Heart right ventricle (tissue), 16 donors: ENCODE measurements around the gene SRGAP1. TPM values are rescaled to one million over a fixed set of nuclear protein-coding genes. Genes with fewer than 3 reads are reported as not detected.
"Not testable (repeated sequence)": the region's sequence is repeated elsewhere in the genome, so short reads cannot be mapped to it uniquely, and the experiment has no call there.

Source experiments
- ATAC-seq, 8 donors: fragments of 200-7000 bp; cut with Tn5 transposase; one replicate each; pipeline ENCODE4 v1.9.1; 2020; ENCODE audit warnings: mild to moderate bottlenecking in 8 of 8, moderate library complexity in 8 of 8, moderate number of reproducible peaks in 1 of 8
- DNase-seq, 2 donors: peaks; one replicate each; pipeline ENCODE4 v3.0.0-alpha.2; 2020
- H3K27ac ChIP-seq, 10 donors: fragments of 200-600 bp; sonication (generic) in 2 of 10; one replicate each; pipeline versions ENCODE4 v1.5.0 to v1.8.0; 2020 to 2022; ENCODE audit warnings: mild to moderate bottlenecking in 3 of 10
- H3K27me3 ChIP-seq, 7 donors: fragments of 200-600 bp; one replicate each; pipeline ENCODE4 v1.8.0; 2021 to 2022; ENCODE audit warnings: mild to moderate bottlenecking in 2 of 7
- H3K36me3 ChIP-seq, 9 donors: fragments of 200-600 bp; sonication (generic) in 1 of 9; one replicate each; pipeline versions ENCODE4 v1.5.0 to v1.8.0; 2020 to 2022; ENCODE audit warnings: mild to moderate bottlenecking in 2 of 9
- H3K4me1 ChIP-seq, 9 donors: fragments of 200-600 bp; sonication (generic) in 1 of 9; one replicate each; pipeline versions ENCODE4 v1.5.0 to v1.8.0; 2020 to 2022; ENCODE audit warnings: mild to moderate bottlenecking in 4 of 9
- H3K4me3 ChIP-seq, 10 donors: fragments of 200-600 bp; sonication (generic) in 2 of 10; one replicate each; pipeline versions ENCODE4 v1.5.0 to v1.8.0; 2020 to 2022; ENCODE audit warnings: mild to moderate bottlenecking in 7 of 10, moderate library complexity in 2 of 10
- H3K9me3 ChIP-seq, 11 donors: fragments of 200-600 bp in 10 of 11; sonication (generic) in 2 of 11; one replicate each; pipeline versions ENCODE4 v1.5.0 to v1.8.0; 2013 to 2022; ENCODE audit warnings: mild to moderate bottlenecking in 2 of 11, control low read depth in 1 of 11, moderate library complexity in 1 of 11
- WGBS, 2 donors: extraction: QIAGEN DNeasy Blood & Tissue Kit; methylation state at CpG; one replicate each; pipeline ENCODE4 v1.1.7; 2013; ENCODE audit warnings: inconsistent platforms in 1 of 2; 5-methylcytosine and 5-hydroxymethylcytosine counted together
- intact Hi-C, 10 donors: fragments of 100-400 bp; cut with DNase I; formaldehyde crosslinking; loops; one replicate each; pipeline versions ENCODE4 v1.11.1 to v1.14.2; 2022
- polyA plus RNA-seq, 2 donors: library from polyadenylated mRNA; stranded (reverse); fragments of 200-250 nt; gene quantifications; one replicate each; pipeline ENCODE4 v1.2.3, GENCODE V29; 2013
- total RNA-seq, 10 donors: library from RNA; stranded (reverse); fragmentation: NEBNext Ultra II Directional in 3 of 10; extraction: Animal tissue kit (Norgen Biotek cat#: 25700) in 3 of 10; gene quantifications; one replicate each; pipeline versions ENCODE4 v1.2.1 to v1.2.4, GENCODE V29; 2021 to 2023
- TF ChIP-seq, protein P1 (sequence below), 9 donors: fragments of 200-600 bp; sonication (generic) in 2 of 9; IDR thresholded peaks; one replicate each; pipeline versions ENCODE4 v1.5.0 to v1.8.0; 2021 to 2022; ENCODE audit warnings: antibody characterized with exemption in 9 of 9, mild to moderate bottlenecking in 5 of 9, moderate library complexity in 1 of 9
- donor health status: Arrhythmogenic right ventricular cardiomyopathy.
- donor health status: ischemic (EF 13 %, LVEDD 7.1; RV severe dilation, severe dysfunction).
- donor health status: healthy with polysubstance abuse.
- donor health status: DM: no; HTN: yes; CAD: no.
- donor health status: DM: no; HTN: no; CAD: no.
- donor health status: ischemic (EF 25% LVEDD 6.9; RV normal size, moderate dysfunction).
- donor health status: ischemic (EF 25% LVEDD 5.7; RV mildly dilated, moderate dysfunction).
- donor health status: healthy.
- donor health status: DM: yes; HTN: yes; CAD: no.
- donor health status: Ischemic cardiomyopathy.
- donor health status: ischemic (EF 35%, LVEDD 5.7; RV mildly dilated, moderate dysfunction).
- donor health status: nonischemic (EF 11% LVEDD 7.7; RV severe dilation, severe dysfunction).
- donor health status: DM: yes; HTN: yes; CAD: no.
- donor health status: PGD.
- donor health status: ischemic (EF 29% LVEDD 5.4; RV normal size, mild dysfunction).
- donor health status: nonischemic (EF 23%, LVEDD 6.1; RV moderate dilation, normal function).

Gene SRGAP1
- total and polyA plus RNA-seq, 12 donors: 1.3 to 6.4 (median 3.6) TPM

GRCh38 chr12:63841571-63841970 lies 2.9 kb upstream of the SRGAP1 start:
- WGBS, 2 donors: 53 to 59% methylated on average over 4 of the region's 4 CpGs
- peaks cover 0 to 22% (median 13%) of the 10 kb centered on the region in 9 donors for H3K4me1 ChIP-seq

GRCh38 chr12:63842750-63843149 lies 1.8 kb upstream of the SRGAP1 start:
- not testable (repeated sequence) for H3K9me3 ChIP-seq, ATAC-seq, H3K27me3 ChIP-seq, H3K36me3 ChIP-seq, DNase-seq
- Histone ChIP-seq H3K4me3 (peak overlapping the region in 3 of 10 donors; percentile 88 to 96 (median 92)), H3K27ac (peak overlapping the region in 5 of 10 donors; percentile 81 to 95 (median 92)), H3K4me1 (peaks cover 0 to 33% (median 13%) of the 10 kb centered on the region in 9 donors)
- intact Hi-C loops: loop anchor here in 9 of 10 donors (1.0 to 10.0 kb wide), 13 partner anchors 102 to 562 kb away; partner anchors contain the start of genes KICS2 (in 1 of the 9) and XPOT (in 1 of the 9)
- WGBS, 2 donors: 97 to 99% methylated on average over 17 of the region's 17 CpGs

More at GRCh38 chr12:63841571-63841970, 2.9 kb upstream of the SRGAP1 start:
- TF ChIP-seq, protein P1, sequence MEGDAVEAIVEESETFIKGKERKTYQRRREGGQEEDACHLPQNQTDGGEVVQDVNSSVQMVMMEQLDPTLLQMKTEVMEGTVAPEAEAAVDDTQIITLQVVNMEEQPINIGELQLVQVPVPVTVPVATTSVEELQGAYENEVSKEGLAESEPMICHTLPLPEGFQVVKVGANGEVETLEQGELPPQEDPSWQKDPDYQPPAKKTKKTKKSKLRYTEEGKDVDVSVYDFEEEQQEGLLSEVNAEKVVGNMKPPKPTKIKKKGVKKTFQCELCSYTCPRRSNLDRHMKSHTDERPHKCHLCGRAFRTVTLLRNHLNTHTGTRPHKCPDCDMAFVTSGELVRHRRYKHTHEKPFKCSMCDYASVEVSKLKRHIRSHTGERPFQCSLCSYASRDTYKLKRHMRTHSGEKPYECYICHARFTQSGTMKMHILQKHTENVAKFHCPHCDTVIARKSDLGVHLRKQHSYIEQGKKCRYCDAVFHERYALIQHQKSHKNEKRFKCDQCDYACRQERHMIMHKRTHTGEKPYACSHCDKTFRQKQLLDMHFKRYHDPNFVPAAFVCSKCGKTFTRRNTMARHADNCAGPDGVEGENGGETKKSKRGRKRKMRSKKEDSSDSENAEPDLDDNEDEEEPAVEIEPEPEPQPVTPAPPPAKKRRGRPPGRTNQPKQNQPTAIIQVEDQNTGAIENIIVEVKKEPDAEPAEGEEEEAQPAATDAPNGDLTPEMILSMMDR (IDR thresholded peaks at IDR 0.05): no peak
- DNase-seq (no peak), ATAC-seq (no peak)
- intact Hi-C loops: loop anchor here in 8 of 10 donors (5.0 to 10.0 kb wide), 10 partner anchors 103 to 563 kb away; partner anchors contain the start of gene XPOT (in 1 of the 8)
- Histone ChIP-seq H3K4me3 (no peak overlapping the region), H3K27me3 (no peaks in the 10 kb centered on the region), H3K27ac (no peak overlapping the region), H3K36me3 (no peaks in the 10 kb centered on the region), H3K9me3 (no peaks in the 10 kb centered on the region)

DNA sequence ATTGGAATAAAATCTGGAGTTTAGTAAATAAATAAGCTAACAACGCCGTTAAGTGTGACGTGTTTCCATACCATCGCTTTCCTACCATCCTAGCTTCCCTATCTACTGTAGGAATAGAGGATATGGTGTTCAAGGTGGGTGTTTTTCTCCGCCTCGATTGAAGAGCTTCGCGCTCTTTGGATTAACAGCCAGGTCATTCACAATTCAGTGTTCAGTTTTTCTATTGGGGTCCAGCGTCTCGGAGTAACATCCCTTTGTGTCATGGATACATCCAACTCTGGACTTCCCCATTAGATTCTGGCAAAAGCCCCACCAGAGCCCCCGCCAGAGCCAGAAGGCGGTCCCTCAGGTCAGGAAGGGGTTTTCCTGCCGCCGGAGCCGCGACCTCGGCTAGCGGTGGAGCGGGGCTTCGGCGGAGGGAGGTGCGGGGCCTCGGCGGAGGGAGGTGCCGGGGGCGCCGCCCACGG lies 1.2 kb upstream of the SRGAP1 start:
- Histone ChIP-seq H3K4me1 (peaks cover 0 to 38% (median 13%) of the 10 kb centered on the region in 9 donors), H3K36me3 (no peaks in the 10 kb centered on the region), H3K27me3 (no peaks in the 10 kb centered on the region), H3K9me3 (no peaks in the 10 kb centered on the region), H3K4me3 (peak overlapping the region; percentile 68 to 98 (median 90)), H3K27ac (peak overlapping the region in 9 of 10 donors; percentile 81 to 95 (median 93))
- intact Hi-C loops: loop anchor here in 9 of 10 donors (1.0 to 10.0 kb wide), 13 partner anchors 102 to 562 kb away; partner anchors contain the start of genes KICS2 (in 1 of the 9) and XPOT (in 1 of the 9)
- DNase-seq (no peak), ATAC-seq (no peak)
- TF ChIP-seq, protein P1 (IDR thresholded peaks at IDR 0.05): no peak
- 6 to 7% methylated on average over 28 of the region's 28 CpGs for WGBS, 2 donors

DNA sequence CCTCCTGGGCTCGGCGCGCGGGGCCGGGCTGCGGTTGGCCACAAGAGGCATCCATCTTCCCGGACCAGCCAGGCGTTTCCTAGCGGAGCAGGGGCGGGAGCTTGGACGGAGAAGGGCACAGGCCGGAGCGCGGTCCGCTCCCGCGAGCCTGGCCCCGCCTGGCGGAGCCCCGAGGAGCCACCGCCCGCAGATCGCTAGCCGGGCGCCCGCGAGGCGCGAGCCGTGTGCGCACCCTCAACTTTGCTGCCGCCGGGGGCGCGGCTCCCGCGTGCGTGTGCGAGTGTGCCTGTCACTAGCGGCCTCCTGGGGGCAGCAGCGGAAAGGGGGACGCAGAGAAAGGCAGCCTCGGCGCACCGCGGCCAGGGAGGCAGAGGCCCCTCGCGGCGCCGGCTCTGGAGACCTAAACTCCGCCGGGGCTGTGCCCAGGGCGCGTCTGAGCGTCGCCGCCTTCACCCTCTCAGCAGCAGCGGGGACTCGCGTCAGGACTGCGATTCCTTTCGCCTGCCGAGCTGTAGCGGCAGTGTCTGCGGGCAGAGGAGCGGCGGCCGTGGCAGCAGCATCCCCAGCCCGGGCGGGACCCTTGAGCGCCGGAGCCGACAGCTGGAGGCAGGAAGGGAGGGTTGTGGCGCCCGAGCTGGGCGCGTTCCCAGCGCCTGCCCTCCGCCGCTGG lies 644 bp upstream of the SRGAP1 start:
- Histone ChIP-seq H3K36me3 (no peaks in the 10 kb centered on the region), H3K27me3 (no peaks in the 10 kb centered on the region), H3K9me3 (no peaks in the 10 kb centered on the region), H3K4me1 (peaks cover 0 to 44% (median 13%) of the 10 kb centered on the region in 9 donors), H3K27ac (peak overlapping the region; percentile 80 to 95 (median 92)), H3K4me3 (peak overlapping the region; percentile 68 to 98 (median 90))
- intact Hi-C loops: loop anchor here (1.0 to 10.0 kb wide), 13 partner anchors 101 to 561 kb away; partner anchors contain the start of genes KICS2 (in 1 of the 10) and XPOT (in 1 of the 10)
- ATAC-seq (peak; percentile 91 to 98 (median 94)), DNase-seq (peak; percentile 92 to 93)
- WGBS, 2 donors: 0 to 1% methylated on average over 66 to 80 of the region's 80 CpGs
- TF ChIP-seq, protein P1 (IDR thresholded peaks at IDR 0.05): peak; percentile 87 to 98 (median 94)
